DMS79 treated with DMSO at 0.1 percent for 48 hours (cell line): ENCODE data around the gene ZCCHC18.
"Not testable (repeated sequence)": the region's sequence is repeated elsewhere in the genome, so short reads cannot be mapped to it uniquely, and the experiment has no call there.

Source experiments
- DNase-seq: peaks from one replicate; lab custom pipeline; 2025; lab: John Stamatoyannopoulos, UW

The ZCCHC18 gene

DNA sequence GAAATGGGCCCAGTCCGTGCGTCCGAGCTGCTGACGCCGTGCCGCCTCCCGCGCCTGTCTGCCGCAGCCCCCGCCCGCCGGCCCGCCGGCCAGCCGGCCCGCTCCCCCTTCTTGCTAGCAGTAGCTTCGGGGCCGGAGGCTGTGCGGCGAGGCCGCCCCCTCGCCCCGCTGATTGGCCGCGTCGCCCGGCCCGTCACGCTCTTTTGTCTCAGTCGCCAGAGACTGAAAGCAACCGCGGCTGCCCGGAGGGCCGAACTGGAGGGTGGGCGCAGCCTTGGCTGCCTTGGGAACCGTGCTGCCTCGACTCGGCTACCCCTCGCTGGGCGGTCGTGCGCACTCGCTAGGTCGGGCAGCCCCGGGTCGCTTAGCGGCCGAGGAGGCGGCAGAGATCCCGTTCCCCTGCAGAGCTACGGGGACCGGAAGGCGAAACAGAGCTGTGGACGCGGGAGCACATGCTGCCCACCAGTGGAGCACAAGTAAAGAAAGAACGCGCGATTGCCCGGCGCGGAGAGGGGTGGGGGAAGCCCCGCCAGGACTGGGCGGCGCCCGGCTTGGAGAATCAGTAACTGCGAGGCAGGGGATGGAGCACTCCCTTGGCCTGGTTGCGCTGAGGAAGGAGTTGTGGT is at the start of gene ZCCHC18:
TSS of gene ZCCHC18 (plus strand) at position 198 of the 626 bp plus-strand sequence. CDS start 1,589 bp downstream, outside the sequence.
- peak; percentile 22 for DNase-seq

DNA sequence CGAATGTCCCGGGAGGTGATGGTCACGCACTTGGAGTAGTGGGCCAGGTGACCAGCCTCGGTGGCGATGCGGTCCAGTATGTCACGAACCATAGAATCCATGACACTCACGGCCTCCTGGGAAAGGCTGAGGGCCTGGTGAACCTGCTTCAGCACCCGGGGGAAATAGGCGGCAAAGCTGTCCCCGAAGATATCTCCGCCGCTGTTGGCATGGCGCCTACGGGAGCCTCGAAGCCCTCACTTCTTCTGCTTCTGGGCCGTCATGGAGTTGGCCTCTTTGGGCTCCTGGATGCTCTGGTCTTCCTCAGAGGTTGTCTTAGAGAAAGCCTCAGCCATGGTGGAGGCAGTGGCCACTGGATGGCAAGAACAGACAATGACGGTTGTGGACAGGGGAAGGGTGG is 49.7 kb upstream of the ZCCHC18 start:
- DNase-seq = not testable (repeated sequence)

DNA sequence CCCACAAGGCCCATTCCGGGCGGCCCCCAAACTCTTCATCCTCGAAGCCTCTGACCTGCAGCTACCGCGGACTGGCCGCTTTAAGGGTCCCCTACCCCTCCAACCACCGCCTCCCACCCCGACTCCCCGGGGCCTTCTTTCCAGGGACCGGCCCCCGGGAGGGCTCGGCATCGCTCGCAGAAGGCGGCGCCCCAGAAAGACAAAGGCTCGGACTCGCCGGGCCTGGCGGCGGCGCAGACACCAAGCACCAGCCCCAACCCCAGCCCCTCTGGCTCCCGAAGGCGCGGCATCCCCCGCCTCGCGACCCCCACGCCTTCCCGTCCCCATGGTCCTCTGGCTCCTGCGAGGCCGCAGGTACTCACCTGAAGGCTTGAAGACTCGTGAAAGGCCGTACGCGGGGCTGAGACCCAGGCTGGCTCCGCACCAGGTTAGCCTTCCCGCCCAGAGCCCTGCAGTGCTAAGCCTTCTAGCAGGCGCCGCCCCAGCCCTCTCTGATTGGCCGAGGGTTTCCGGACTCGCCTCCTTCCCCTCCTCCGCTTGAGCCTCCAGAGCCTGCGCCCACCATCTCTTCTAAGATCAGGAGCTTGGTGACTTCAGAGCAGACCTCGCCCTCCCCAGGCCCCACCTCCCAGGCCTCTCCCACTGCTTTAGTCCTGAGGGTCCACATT is 36.4 kb upstream of the ZCCHC18 start, which contains the start of gene TMSB15C:
TSS of gene TMSB15C (minus strand) at position 459 of the 668 bp plus-strand sequence.
- DNase-seq = not testable (repeated sequence)

- not testable (repeated sequence) for DNase-seq
Observed at GRCh38 chrX:104077854-104078253, 34.5 kb upstream of the ZCCHC18 start.

DNA sequence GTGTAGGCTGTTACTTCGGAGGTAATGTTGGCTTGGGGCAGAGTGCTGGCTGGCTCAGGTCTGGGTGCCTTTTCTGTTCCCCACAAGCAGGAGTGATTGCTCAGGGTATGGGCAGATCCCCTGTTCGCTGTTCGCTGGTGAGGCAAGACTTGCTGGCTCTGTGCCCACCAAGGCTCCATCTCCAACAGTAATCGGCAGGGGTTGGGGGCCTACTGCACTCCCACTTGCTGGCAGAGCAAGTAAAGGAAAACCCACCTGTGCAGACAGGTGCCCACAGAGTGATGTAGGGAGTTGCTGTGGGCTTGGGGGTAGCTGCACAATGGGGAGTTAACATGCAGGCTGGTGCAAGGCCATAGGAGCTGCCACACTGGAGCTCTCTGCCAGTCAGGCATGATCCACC is 28.3 kb upstream of the ZCCHC18 start:
- no peak for DNase-seq

DNA sequence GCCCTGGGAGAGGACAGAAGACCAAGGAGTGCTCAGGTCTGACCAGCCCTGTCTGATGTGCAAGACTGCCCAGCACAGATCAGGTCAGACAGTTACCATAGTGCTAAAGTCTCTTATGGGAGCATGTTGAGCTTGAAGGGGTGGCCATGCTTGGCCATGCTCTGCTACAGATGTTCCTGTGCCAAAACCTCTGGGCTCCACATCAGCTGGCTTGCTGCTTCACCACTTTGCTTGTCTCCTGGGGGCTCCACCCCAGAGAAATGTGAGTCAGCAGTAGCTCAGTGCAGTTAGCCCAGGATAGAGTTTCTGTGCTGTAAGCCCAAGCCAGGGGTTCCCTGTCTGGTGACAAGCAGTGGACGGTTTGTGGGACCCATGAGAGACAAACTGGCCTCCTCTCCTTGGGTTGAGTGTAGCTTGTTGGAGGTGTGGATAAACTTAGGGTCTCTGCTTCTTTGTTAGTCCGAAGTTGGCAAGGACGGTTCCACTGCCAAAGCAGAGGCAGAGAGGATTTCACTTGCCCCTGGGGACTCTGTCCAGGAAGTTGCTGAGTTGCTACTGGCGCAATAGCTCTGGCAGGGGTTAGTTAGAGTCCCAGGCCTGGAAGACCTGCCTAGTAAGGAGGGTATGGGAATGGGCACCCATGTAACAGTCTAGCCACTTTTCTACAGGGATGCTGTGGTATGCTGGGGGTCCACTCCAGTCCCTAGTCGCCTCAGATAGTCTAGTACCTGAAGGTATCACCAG is 27.6 kb upstream of the ZCCHC18 start:
- no peak for DNase-seq

GRCh38 chrX:104085477-104085876 is 26.8 kb upstream of the ZCCHC18 start:
- no peak for DNase-seq

GRCh38 chrX:104085919-104086318 is 26.4 kb upstream of the ZCCHC18 start:
- DNase-seq = no peak

GRCh38 chrX:104098151-104098808 is 14.0 kb upstream of the ZCCHC18 start:
- peak; percentile 63 for DNase-seq

DNA sequence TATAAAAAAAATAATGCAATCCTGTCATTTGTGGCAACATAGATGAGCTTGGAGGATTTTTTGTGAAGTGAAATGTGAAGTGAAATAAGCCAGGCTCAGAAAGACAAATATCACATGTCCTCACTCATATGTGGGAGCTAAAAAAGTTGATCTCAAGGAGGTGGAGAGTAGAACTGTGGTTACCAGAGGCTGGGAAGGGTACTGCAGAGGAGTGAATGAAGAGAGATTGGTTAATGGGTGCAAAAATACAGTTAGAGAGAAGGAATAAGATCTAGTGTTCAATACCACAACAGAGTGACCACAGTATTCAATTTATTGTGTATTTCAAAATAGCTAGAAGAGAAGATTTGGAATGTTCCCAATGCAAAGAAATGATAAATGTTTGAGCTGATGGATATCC is 13.4 kb upstream of the ZCCHC18 start:
- no peak for DNase-seq

- DNase-seq = no peak
Observed at GRCh38 chrX:104104676-104105075, 7.6 kb upstream of the ZCCHC18 start.

GRCh38 chrX:104105330-104106262 is 6.7 kb upstream of the ZCCHC18 start:
- no peak for DNase-seq

DNA sequence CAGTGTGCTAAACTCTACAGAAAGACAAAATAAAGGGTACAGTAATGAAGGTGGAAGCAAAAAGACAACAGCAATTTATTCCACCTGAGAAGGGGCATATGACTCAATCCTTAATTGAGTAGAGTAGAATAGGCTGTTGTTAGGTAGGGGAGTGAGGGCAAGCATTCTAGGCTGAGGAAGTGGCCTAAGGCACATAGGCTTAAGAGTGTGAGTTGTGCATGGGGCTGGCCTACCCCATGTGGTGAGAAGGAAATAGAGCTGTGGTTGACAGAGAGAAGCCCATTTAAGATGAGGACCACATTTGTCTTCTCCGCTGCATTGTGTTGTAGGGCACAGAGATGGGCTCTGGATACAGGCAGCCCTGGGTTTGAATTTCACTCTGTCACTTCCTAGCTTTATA is 3.4 kb upstream of the ZCCHC18 start:
- DNase-seq = no peak

DNA sequence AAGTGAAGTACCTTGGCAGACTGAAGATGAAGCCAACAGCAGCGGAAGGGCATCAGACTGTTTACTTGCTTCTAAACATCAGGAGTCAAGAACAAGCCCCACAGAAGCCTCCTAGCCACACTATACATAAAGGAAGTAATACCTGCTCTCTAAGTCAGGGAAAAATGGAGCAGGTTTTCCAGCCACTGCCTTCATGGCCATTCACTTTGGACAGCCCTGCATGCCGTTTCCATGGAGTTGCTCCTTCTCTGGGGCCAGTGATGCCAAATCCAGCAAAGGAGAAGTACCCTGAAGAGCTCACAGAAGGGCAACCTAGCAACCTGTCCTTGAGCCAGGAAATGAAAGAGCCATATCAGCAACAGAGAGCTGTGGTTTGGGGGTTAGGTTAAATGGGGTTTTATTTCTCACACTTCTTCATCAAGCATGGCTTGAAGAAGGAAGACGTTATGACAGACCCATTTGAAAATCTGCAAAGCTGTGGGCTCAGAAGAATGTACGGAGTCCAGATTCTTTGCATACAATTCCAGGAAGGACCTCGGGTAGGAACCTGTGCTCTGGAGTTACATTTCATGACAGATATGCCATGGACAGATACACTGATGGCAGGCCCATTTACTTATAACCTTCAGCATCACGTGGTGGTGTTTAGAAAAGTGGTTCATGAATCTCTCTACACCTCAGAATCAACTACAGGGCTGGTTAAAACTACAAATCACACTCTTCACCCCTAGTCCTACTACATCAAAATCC is 1.7 kb upstream of the ZCCHC18 start:
- peak; percentile 37 for DNase-seq

DNA sequence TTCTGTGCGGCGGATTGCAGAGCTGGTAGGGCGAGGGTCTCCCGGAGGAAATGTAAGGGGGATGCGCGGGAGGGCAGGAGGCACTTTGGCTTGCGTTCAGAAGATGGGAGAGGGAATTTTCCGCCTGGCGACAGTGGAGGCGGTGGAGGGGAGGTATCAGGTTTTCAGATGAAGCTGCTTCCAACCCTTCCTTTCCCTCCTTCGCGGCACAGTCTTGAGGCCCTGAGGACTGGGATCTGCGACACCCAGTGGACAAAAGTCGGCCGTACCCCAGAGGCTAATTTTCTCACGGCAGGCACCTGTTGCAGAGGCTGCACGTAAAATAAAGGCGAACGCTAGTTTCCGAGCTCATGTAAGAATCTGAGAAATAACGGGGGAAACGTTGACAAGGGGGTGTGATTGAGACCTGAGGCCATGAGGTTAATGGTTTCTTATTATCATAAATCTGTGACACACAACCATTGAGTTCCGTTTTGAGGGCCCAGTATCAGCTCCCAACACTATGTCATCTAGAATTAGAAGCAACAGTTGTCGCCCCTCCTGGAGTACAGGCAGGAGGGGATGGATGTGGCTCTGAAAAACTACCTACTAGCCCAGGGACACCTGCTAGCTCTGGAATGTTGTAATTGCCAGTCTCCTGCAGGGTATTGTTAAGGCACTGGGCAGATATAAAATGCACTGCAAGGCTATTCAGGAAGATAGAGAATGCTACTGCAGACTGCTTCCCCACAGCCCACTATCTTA is 1.1 kb downstream of the ZCCHC18 start:
- peak; percentile 43 for DNase-seq

GRCh38 chrX:104117759-104118158 is 5.4 kb downstream of the ZCCHC18 start:
- DNase-seq = no peak

- peak; percentile 0 for DNase-seq
Observed at GRCh38 chrX:104118765-104119164, 6.4 kb downstream of the ZCCHC18 start.

DNA sequence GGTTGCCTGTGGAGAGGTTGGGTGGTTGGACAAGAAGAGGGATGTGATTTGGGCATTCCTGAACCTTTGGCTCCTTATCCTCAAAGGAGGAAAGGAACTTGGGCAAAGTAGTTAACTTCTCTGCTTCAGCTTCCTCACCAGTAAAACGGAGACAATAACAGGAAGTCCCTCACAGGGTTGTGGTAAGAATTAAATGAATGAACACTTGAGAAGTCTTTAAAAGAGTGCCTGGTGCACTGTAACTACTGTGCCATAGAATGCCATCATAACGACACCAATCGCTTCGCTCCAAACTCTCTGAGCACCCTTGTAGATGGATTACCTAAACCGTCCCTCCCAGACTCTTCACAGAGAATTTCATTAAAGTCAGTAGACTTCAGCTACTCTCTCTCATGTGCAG is 10.5 kb downstream of the ZCCHC18 start:
- no peak for DNase-seq

DNA sequence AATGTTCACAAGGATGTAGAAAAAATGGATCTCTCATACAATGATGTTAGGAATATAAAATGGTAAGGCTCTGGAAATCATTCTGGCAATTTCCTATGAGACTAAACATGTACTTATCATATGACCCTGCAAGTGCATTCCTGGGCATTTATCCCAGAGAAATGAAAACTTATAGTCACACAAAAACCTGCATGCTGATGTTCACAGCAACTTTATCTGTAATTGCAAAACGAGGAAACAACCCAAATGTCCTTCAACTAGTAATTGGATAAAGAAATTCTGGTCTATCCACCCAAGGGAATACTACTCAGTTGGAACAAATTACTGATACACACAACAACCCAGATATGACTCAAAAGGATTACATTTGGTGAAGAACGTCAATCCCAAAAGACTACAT is 14.5 kb downstream of the ZCCHC18 start:
- no peak for DNase-seq

DNA sequence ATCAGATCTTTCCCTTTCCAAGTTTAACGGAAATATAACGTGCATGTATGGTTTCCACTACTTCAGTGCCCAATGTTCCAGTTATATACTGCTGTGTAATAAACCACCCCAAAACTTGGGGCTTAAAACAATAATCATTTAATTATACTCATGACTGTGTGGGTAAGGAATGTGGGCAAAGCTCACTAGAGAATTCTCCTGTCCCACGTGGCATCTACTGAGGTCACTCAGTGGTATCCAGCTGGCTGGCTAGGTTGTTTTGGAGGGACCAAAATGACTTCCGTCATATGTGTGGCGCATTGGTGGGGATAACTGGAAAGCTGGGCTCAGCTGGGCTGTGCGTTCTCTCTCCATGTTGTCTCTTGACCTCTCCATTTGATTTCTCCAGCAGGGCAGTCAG is 18.5 kb downstream of the ZCCHC18 start:
- no peak for DNase-seq
